HG02970 (cell line): ENCODE measurements around the gene RCAN1.
A peak's percentile ranks its signal among the peaks of the same experiment; 100 is the strongest.

Source experiments
- ATAC-seq: cut with Tn5 transposase; IDR thresholded peaks from one replicate; pipeline ENCODE4 v1.9.1; 2021; ENCODE audit warnings: mild to moderate bottlenecking, moderate library complexity, moderate number of reproducible peaks; ENCODE audit not compliant: unreplicated experiment, low FRiP score

RCAN1 gene

DNA sequence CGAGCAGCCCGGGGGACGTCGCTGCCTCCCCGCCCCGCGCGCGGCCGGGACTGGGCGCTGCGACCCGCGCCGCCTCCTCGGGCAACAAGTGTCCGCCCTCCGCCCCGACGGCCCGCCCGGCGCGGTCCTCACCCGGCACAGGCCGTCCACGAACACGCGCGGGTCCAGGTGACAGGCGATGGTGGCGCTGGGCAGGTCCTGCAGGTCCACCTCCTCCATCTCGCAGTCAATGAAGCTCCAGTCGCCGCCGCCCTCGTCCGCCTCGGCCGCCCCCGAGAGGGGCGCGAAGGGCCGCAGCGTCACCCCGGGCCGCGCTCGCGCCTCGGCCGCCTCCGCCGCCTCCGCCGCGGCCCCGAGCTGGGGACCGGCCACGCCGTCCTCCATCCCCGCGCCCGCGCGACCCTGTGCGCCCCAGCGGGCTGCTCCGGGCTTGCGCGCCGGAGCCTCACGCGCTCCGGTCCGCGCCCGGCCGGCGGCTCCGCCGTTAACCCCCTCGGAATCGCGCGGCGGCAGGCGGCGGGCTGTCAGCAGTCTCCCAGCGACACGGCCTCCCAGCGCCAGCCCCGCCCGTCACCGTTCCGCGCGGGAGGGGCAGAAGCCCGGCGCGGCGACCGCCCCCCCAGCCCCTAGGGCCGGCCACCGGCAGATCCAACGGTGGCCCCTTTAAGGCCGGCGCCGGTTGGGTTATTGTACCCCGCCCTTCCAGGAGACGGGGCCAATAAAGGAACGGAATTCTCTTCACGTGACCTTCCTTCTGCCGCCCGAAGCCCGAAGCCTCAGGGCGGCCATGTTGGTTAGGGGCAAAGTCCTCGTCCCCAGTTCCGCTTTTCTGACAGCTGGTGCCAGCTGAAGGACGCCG lies at the start of gene RCAN1:
RCAN1 (minus strand) TSS at position 486 of the 859 bp plus-strand sequence; CDS start at position 384, 102 bp downstream.
- peak; percentile 97 for ATAC-seq

DNA sequence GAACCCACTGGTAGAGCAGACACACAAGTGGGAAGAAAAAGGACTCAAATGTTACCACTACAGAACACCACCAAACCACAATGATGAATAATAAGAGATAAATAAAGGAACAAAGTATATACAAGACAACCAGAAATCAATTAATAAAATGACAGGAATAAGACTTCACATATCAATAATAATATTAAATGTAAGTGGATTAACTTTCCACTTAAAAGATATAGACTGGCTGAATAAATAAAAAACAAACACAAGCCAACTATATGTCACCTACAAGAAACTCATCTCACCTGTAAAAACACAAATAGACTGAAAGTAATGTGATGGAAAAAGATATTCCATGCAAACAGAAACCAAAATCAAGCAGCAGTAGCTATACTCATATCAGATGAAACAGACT lies 46.9 kb upstream of the RCAN1 start:
- no peak for ATAC-seq

DNA sequence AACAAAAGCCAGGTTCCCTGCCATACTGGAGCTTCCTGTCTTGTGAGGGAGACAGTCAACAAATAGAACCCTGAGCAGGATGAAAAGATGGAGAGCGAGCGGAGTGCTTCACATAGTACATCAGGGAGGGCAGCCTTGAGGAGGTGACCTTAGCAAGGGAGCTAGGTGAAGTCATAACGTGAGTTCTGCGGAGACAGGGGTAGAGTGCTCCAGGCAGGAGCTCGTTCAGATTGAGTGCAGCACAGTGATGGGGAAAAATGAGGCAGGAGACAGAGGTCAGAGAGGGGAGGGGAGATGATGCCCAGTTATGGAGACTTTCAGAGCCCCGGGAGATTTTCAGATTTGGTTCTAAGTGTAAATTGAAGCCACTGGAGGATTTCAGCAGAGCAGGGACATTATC lies 38.6 kb upstream of the RCAN1 start:
- no peak for ATAC-seq

DNA sequence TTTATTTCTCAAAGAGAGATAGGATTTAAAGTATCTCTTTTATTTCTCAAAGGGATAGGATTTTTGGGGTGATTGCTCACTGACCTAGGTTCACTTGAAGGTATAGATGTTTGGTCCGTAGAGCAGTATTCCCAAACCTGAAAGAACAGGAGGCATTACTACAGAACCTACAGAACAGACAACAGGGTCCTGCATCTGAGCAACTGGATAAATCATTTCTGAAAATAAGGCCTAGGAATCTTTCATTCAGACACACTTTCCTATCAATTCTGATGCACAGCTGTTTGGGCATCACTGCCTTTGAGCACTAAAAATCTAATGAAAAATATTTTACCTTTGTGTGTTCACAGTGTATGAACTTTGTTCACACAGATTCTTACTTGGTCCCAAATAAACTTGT lies 36.7 kb upstream of the RCAN1 start:
- no peak for ATAC-seq

DNA sequence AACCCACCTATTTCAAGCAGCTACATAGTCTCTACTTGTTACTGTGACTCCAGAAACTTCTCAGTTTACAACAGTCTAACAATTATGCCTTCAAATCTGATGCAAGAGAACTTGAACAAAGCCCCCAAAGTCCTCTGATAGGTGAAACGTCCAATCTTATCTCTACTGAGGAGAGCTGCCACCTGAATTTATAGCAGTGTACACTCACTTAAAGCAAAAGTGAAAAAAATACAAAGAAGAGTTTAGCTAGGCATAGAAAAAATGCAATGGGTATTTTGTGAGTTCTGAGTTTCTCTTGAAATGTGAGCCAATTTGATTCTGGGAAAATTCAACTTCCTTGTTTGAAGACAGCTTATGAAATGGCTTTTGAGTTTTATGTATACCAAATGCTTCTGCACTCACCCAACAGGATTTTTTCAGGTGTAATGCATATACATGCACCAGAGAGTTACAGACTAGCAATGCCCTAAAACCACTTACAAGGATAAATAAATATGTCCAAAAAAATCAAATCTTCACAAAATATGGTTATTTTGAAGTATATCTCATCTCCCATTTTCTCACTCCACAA lies 36.0 kb upstream of the RCAN1 start:
- ATAC-seq: no peak

DNA sequence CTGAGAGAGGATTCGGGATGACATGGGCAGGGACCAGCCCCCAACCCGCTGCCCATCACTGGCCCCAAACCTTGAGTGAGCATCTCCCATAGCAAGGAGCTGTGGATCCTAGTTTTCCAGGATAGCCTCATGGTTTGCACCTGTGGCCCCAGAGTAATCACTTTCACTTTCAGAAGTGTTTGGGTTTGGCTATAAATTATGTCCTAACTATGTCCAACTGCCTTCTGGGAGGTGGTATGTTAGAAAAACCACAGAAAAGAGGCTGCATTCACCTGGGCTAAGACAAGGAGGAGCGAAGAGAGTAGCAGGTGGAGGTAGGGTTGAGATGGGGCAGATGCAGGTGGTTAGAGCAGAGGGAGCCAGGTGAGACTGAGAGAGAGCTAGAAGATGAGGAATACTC lies 34.5 kb upstream of the RCAN1 start:
- no peak for ATAC-seq

DNA sequence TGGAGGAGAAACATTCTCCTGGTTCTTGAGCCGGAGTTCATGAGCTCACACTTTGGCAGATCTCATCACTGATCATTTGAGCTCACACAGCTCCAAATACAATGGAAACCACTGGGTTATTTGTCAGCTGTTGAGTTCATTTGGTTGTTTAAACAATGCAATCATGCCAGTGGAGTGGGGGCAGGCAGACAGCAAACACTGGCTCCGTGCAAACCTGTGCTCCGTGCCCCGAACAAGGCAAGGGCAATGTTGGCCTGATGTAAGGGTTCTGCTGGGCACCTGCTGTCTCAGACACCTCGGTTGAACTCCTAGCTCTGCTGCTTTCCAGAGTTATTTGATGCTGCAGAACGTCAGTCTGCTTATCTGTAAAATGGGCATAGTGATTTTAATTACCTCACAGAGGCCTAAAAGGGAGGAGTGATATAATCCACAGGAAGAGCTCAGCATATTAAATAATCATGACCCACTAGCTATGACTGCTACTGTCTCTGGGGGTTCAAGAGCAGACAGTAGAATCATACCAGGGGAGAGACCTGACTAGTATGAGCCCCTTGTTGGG lies 33.9 kb upstream of the RCAN1 start:
- ATAC-seq: no peak

DNA sequence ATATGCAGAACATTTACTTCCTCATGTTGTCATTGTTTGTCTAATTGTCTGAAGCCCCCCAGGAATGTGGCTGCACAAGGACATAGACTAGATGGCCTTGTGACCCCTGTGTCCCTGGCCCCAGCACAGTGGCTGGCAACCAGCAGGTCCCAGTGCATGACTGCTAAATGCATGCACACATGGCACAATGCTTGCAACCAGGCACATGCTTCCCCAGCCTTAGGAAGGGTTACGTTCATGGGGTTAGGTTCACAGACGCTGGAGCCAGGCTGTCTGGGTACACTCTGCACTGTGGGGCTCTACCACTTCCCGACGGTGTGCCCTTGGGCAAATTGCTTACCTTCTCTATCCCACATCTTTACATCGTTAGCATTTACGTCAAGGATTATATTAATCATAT lies 32.6 kb upstream of the RCAN1 start:
- ATAC-seq: no peak

DNA sequence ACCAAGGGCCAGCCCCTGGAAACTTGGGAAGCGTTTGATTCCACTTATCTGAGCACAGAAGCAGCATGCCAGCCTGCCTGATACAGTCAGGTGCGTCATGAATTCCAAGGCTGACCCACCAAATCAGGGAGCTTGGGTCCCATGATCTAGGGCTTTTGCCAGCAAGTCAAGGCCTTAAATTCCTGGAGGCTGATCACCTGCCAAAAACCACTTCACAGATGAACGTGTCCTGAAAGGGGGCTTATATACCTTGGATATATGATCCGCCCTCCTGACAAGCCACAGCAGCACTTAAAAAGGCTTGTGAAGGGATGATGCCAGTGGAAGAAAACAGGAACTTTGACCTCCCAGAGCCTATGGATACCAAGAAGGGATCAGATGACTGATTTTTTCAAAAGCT lies 29.9 kb upstream of the RCAN1 start:
- no peak for ATAC-seq

DNA sequence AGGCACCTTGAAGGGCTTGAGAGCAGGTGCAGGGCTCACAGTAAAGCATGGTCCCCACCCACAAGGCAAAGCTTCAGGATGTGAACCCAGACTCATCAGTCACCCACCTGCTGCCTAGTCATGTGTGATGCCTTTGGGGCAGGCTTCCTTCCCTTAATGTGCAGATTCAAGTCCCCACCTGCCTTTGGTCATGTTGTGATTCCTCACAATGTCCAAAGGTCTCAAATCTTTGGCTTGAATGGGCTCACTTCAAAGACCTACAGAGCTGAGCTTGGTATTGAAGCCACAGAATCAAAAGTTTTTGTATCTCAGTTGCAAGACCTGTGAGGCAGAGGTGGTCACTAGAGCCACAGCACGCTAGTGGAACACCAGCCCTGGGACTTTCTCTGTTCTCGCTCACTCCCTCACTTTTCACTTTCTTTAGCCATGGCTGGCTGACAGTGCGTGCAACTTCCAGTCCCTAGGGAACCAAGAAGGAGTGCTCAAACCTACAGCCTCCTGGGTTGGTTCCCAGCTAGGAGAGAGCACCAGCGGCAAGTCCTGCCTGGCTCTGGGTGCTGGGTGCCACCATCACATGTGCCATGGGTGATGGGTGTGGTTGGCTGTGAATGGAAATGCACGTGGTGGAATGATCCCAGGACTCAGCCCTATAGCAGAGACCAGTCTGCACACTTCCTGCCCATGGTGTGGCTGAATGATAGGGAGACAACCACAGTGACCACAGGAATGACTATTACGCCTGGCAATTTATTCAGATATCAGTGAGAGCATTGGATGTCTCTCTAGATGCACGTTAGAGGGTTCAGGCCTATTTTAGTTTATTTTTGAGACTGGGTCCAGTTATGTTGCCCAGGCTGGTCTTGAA lies 27.5 kb upstream of the RCAN1 start:
- ATAC-seq: no peak

DNA sequence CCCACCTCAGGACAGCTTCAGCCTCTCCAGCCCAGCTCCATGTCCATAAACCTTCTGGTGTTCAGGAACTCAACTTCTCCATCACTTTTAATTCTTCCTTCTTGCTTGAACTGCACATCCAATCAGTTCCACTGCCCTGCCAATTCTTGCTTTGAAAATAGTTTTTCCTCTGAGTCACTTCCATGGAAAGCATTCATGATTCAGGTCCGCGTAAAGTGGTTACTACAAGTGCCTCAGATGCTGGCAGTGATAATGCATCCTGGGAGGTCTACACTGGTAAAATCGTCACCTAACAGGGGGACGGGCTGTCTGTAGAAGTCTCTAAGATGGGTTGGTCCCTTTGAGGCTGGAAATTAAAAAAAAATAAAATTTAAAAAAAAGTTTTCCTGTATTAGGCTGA lies 25.9 kb upstream of the RCAN1 start:
- no peak for ATAC-seq

DNA sequence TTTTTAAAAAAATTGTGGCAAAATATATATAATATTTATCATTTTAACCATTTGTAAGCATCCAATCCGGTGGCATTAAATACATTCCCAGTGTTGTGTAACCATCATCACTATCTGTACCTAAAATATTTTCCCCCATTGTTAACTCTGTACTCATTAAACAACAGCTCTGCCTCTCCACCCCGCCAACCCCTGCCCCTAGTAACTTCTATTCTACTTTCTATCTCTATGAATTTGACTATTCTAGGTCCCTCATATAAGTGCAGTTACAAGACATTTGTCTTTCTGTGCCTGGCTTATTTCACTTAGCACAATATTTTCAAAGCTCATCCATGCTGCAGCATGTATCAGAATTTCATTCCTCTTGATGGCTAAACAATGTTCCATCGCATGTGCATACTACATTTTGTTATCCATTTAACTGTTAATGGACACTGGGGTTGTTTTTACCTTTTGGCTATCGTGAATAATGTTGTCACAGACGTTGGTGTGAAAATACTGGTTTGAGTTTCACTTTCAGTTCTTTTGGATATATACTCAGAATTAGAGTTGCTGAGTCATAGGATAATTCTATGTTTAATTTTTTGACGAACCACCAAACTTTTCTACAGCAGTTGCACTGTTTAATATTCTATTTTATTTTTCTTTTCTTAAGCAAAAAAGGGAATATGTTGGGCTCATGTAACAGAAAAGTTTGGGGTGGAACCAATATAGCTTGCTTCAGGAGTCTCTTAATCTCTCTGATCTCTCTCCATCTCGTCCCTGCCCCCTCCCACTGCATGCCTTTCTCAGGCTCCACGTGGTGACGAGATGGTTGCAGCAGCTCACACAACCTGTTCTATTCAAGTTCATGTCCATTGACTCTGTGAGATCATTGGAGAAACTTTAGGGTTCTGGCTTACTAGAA lies 25.2 kb upstream of the RCAN1 start:
- ATAC-seq: no peak

DNA sequence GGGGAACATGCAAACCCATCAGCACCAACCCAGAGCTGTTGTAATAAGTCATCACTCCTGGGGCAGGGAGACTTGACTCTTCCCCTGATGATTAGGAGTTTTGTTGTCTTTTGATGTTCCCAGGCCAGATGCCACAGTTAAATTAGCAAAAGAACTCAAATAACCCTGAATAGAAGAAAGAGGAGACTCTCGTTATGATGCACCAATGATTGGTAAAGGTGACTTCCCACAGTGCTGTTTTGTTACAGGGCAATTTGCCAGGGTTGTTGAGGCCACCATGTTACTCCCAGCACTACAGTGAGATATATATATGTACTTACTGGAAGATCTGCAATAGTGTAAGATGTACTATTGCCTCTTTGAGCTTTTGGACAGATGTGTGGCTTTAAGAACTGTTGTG lies 24.3 kb upstream of the RCAN1 start:
- ATAC-seq: no peak

DNA sequence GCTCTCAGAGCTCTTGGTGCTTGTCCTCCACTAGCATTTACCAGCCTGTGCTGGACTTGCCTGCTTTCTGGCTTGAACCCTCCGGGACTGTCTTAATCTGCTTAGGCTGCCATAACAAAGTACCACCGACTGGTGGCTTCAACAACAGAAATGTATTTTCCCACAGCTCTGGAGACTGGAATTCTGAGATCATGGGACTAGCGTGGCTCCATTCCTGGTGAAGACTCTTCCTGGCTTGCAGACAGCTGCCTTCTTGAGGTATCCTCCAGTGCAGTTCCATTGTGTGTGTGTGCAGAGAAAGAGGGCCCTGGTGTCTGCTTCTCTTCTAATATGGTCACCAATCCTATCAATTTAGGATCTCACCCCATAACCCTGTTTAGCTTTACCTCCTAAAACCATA lies 22.0 kb upstream of the RCAN1 start:
- ATAC-seq: no peak

DNA sequence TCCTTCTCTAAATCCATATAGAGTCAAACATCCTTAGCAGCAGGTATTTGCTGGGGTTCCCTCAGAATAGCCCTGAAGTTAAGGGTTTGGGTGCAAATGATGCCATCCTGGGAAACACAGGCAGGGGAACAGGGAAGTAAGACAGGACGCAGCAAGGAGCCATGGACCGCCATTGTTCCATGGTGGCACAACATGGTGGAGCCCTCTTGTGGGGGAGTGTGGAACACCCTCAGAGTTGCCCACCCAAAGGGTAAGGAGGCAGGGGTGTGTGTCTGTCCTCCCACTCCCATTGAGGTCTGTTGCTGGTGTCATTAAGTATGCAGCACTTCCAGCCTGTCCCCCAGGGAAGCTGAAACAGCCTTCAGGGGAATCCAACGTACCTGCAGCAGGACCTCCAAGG lies 20.4 kb upstream of the RCAN1 start:
- no peak for ATAC-seq

DNA sequence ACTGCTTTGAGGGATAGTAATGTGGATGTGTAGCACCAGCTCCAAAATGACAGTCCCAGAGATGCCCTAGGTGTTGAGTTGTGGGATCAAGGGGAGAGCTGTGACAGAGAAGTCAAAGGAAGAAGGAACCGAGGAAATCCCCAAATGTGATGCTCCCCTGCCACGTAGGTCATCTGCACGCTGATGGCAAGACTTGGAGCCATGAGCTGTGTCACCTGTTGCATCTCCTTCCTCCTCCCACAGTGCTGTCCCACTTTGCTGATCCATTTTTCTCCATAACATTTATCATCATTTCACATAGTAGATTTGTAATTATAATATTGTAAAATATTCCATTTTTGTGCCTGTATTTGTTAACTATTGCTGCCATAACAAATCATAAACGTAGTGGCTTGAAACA lies 17.6 kb upstream of the RCAN1 start:
- ATAC-seq: no peak

DNA sequence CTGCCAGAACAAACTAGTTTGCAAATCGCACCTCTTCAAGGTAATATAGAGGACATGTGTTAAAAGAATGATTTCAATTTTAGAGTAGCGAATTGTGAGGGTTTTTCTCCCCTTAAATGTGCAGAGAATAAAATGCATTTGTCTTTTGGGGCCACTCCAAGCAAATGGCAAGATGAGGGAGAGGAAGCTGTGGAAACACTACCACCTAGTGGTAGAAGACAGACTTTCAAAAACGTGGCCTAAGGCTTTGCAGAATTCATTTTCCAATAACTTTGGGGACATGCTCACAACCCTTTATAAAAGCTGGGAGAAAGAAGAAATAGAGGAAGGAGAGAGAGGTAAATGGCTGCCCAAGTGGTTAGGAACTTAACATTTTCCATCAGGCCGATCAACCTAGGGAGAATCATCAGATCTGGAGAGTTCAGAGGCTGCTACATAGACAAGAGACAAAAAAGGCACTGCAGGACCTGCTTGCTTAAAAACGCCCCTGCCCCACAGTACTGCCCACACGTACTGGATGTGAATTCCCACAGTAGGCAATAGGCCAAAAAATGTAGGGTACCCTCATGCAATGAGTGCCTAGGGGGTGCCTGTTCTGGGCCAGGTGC lies 15.7 kb upstream of the RCAN1 start:
- no peak for ATAC-seq

DNA sequence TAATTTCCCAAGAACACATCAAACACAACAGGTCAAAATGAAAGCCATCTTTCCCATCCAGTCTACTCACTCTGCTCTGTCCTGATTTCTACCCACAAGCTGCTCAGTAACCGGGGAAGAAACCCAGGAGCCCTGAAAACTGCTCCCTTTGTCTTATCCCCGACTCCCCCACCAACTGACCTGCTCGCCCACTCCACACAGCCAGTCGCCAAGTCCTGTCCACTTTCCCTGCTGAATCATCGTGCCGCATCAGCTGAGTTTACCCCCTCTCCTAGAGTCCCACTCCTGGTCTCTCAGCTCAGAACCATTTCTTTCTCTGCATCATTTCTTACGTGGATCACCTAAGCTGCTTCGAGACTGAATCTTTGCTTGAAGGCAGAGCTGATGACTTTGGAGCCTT lies 11.2 kb upstream of the RCAN1 start:
- ATAC-seq: no peak

DNA sequence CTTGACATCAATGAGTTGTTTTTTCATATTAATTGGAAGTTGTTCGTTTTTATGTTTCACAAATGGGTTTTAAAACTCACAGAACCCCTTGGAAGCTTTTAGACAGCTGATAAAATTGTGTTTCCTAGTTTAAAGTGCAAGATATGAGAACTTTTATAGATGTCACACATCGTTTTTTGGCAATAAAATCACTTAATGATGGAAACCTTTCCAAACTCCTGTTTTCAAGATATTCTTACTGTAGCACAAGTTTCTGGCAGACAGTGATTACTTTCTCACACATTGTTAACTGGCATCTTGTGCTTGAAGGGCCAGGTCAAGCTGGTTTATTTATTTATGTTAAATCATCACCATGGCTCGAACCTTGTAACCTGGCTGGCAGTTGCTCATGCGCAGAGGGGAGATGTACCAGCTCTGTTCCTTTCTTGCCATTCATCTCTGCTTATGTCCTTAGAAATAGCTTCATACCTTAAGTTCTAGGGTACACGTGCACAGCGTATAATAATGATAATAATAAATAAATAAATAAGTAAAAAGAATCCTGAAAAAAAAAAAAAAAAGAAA lies 10.2 kb upstream of the RCAN1 start:
- ATAC-seq: no peak
